Measurements from ENCODE around the gene TRIO.

DNA sequence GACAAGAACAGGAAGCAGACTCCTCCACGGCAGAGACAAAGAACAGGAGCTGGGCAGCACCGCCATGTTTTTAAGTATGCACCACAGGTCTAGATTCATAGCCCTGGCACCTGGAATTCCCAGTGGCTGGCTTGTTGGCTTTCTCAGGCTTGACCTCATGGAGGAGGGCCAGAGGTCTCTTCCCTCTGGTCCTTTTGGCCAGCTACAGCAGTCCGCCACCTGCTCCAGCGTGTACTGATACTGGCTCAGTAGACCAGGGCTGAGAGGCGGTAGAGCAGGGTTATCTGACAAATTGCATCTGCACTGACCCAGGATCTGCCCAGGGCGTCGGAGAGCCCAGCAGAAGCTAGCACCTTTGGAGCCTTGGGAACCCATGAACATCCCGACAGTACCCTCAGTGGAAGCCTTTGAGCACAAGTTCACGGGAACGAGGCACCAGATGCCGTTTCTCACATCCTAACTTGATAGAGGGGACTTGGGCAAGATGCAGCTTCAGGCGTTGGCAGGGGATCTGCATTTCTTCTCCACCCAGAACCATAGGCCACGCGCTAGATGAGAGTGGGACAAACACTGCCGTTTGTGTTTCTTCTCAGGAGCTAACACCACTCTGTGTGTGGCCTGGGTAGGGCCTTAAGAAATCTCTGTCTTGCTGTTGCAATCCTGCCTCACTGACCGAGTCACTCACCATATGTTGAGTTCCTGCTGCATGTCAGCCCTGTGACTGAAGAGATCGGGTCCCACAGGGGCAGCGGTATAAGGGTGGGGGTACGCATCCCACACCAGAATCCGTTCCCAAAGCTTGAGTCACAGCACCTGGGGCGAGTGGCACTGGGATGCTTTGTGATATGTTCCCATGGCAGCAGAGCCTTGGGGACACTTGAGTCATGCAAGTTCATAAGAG is 348.1 kb downstream of the TRIO start:
- no peak for TF ChIP-seq EZH2 (IDR thresholded peaks at IDR 0.05)
- TF ChIP-seq POLR2AphosphoS5 (IDR thresholded peaks at IDR 0.05; ENCODE audit: borderline replicate concordance, low read depth, low read length), result no peak
